Measurements from ENCODE around the gene ADAMTS16.

Gene ADAMTS16

GRCh38 chr5:5344606-5345005 lies 204.5 kb downstream of the ADAMTS16 start:
- Histone ChIP-seq H3K27me3 (replicated peaks; ENCODE audit: insufficient read depth, low read length) (no peaks in the 10 kb centered on the region), H3K4me1 (ENCODE audit: low read length) (no peaks in the 10 kb centered on the region), H3K9me3 (replicated peaks; ENCODE audit: insufficient read depth, low read length) (no peaks in the 10 kb centered on the region)

GRCh38 chr5:5347442-5347841 lies 207.3 kb downstream of the ADAMTS16 start:
- TF ChIP-seq, protein P1, sequence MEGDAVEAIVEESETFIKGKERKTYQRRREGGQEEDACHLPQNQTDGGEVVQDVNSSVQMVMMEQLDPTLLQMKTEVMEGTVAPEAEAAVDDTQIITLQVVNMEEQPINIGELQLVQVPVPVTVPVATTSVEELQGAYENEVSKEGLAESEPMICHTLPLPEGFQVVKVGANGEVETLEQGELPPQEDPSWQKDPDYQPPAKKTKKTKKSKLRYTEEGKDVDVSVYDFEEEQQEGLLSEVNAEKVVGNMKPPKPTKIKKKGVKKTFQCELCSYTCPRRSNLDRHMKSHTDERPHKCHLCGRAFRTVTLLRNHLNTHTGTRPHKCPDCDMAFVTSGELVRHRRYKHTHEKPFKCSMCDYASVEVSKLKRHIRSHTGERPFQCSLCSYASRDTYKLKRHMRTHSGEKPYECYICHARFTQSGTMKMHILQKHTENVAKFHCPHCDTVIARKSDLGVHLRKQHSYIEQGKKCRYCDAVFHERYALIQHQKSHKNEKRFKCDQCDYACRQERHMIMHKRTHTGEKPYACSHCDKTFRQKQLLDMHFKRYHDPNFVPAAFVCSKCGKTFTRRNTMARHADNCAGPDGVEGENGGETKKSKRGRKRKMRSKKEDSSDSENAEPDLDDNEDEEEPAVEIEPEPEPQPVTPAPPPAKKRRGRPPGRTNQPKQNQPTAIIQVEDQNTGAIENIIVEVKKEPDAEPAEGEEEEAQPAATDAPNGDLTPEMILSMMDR (IDR thresholded peaks at IDR 0.05; ENCODE audit: low read length) = no peak
- no peak for TF ChIP-seq EZH2 (optimal IDR thresholded peaks at IDR 0.05; ENCODE audit: low read depth, low read length)
- no peak for TF ChIP-seq EZH2phosphoT487 (IDR thresholded peaks at IDR 0.05; ENCODE audit: low read length)
- H2AFZ ChIP-seq (ENCODE audit: low read length) = no peak overlapping the region

More at GRCh38 chr5:5344606-5345005, 204.5 kb downstream of the ADAMTS16 start:
- no peaks in the 10 kb centered on the region for H3K9me2 ChIP-seq (replicated peaks; ENCODE audit: insufficient read depth, low read length)
- no peak overlapping the region for H3K4me3 ChIP-seq (ENCODE audit: low read length)
- no peak overlapping the region for H3K9ac ChIP-seq (ENCODE audit: low read length)
- H4K20me1 ChIP-seq (ENCODE audit: insufficient read depth, low read length) = no peaks in the 10 kb centered on the region
- H3K4me2 ChIP-seq (ENCODE audit: low read depth, low read length) = no peak overlapping the region
- H3K36me3 ChIP-seq (replicated peaks; ENCODE audit: insufficient read depth, low read length) = no peaks in the 10 kb centered on the region
- no peak overlapping the region for H2AFZ ChIP-seq (ENCODE audit: low read length)
- no peaks in the 10 kb centered on the region for H3F3A ChIP-seq (ENCODE audit: insufficient read depth, low read length)
- DNase-seq = no peak
- H3K79me2 ChIP-seq (ENCODE audit: low read length) = no peaks in the 10 kb centered on the region
- no peak overlapping the region for H3K27ac ChIP-seq (ENCODE audit: low read length)
- TF ChIP-seq, protein P1 (IDR thresholded peaks at IDR 0.05; ENCODE audit: low read length) = no peak

GRCh38 chr5:5348135-5348534 lies 208.0 kb downstream of the ADAMTS16 start:
- Histone ChIP-seq H3F3A (ENCODE audit: insufficient read depth, low read length) (no peaks in the 10 kb centered on the region), H3K9ac (ENCODE audit: low read length) (no peak overlapping the region), H3K9me3 (replicated peaks; ENCODE audit: insufficient read depth, low read length) (no peaks in the 10 kb centered on the region), H4K20me1 (ENCODE audit: insufficient read depth, low read length) (no peaks in the 10 kb centered on the region), H3K4me1 (ENCODE audit: low read length) (no peaks in the 10 kb centered on the region), H3K9me2 (replicated peaks; ENCODE audit: insufficient read depth, low read length) (no peaks in the 10 kb centered on the region), H3K4me3 (ENCODE audit: low read length) (no peak overlapping the region), H3K27me3 (replicated peaks; ENCODE audit: insufficient read depth, low read length) (no peaks in the 10 kb centered on the region), H3K4me2 (ENCODE audit: low read depth, low read length) (no peak overlapping the region), H2AFZ (ENCODE audit: low read length) (no peak overlapping the region), H3K36me3 (replicated peaks; ENCODE audit: insufficient read depth, low read length) (no peaks in the 10 kb centered on the region), H3K27ac (ENCODE audit: low read length) (no peak overlapping the region), H3K79me2 (ENCODE audit: low read length) (no peaks in the 10 kb centered on the region)
- TF ChIP-seq EZH2phosphoT487 (IDR thresholded peaks at IDR 0.05; ENCODE audit: low read length) (no peak), EZH2 (optimal IDR thresholded peaks at IDR 0.05; ENCODE audit: low read depth, low read length) (no peak)
- TF ChIP-seq, protein P1 (IDR thresholded peaks at IDR 0.05; ENCODE audit: low read length) = no peak
- DNase-seq = no peak

More at GRCh38 chr5:5347442-5347841, 207.3 kb downstream of the ADAMTS16 start:
- Histone ChIP-seq H3K27ac (ENCODE audit: low read length) (no peak overlapping the region), H3K79me2 (ENCODE audit: low read length) (no peaks in the 10 kb centered on the region), H3K4me2 (ENCODE audit: low read depth, low read length) (no peak overlapping the region), H3K4me3 (ENCODE audit: low read length) (no peak overlapping the region), H3K27me3 (replicated peaks; ENCODE audit: insufficient read depth, low read length) (no peaks in the 10 kb centered on the region), H3K9me2 (replicated peaks; ENCODE audit: insufficient read depth, low read length) (no peaks in the 10 kb centered on the region), H3K9ac (ENCODE audit: low read length) (no peak overlapping the region), H3K9me3 (replicated peaks; ENCODE audit: insufficient read depth, low read length) (no peaks in the 10 kb centered on the region), H3F3A (ENCODE audit: insufficient read depth, low read length) (no peaks in the 10 kb centered on the region), H4K20me1 (ENCODE audit: insufficient read depth, low read length) (no peaks in the 10 kb centered on the region), H3K36me3 (replicated peaks; ENCODE audit: insufficient read depth, low read length) (no peaks in the 10 kb centered on the region), H3K4me1 (ENCODE audit: low read length) (no peaks in the 10 kb centered on the region)
- no peak for DNase-seq

Measured in MM.1S (cell line).